Thyroid gland (tissue), 4 donors: ENCODE data around the gene FBXW4.
A peak's percentile ranks its signal among the peaks of the same experiment; 100 is the strongest.

ENCODE experiments used
- POLR2A ChIP-seq, 2 donors: fragments of 450-650 bp; IDR thresholded peaks; one replicate each; pipeline ENCODE4 v1.6.1; 2017; ENCODE audit warnings: antibody characterized with exemption in 2 of 2, mild to moderate bottlenecking in 2 of 2, moderate library complexity in 1 of 2
- TF ChIP-seq, protein P1 (sequence below), 6 experiments: fragments of 200-600 bp in 3 of 6; fragments of 450-650 bp in 3 of 6; sonication (generic) in 3 of 6; IDR thresholded peaks; one replicate each; pipeline ENCODE4 v1.5.1; 2016 to 2019; ENCODE audit warnings: antibody characterized with exemption in 6 of 6, mild to moderate bottlenecking in 2 of 6, inconsistent platforms in 1 of 6, moderate library complexity in 1 of 6

DNA sequence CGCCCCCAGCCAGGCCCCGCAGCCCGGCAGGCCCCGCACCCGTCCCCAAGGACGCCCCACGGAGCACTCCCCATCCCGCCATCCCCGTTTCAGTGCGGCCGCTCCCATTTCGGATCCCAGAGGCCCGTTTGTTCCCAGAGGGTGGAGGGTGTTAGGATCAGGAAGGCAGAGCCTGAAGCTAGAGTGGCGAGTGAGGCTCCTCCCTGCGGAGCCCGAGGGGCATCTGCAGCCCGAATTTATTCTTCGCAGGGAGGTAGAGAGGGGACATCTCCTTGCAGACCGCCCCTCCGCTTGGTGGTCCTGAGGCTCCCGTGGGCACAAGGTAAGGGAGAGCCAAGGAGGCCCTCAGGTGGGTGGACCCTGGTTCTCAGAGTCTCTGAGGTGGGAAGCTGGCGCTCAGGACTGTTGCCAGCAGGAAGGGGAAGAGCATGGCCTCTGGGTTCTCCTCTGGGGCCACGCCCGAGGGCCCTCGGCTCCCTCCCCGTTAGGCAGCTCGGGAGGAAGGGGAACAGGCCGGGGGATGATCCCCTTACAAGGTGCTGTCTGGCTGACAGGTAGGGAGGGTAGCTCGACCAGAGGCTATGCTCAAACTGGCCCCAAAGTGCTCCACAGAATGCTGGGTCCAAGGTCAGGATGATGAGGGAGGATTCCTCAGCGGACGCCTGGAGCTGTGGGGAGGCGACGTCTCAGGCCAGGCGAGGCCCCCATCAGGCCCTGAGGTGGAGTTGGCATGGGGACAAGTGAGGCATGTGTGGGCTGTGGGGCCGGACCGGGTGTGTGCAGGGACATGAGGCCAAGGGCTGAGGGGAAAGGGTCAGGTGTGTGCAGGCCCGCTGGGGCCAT, 124.3 kb downstream of the FBXW4 start:
- TF ChIP-seq, protein P1, sequence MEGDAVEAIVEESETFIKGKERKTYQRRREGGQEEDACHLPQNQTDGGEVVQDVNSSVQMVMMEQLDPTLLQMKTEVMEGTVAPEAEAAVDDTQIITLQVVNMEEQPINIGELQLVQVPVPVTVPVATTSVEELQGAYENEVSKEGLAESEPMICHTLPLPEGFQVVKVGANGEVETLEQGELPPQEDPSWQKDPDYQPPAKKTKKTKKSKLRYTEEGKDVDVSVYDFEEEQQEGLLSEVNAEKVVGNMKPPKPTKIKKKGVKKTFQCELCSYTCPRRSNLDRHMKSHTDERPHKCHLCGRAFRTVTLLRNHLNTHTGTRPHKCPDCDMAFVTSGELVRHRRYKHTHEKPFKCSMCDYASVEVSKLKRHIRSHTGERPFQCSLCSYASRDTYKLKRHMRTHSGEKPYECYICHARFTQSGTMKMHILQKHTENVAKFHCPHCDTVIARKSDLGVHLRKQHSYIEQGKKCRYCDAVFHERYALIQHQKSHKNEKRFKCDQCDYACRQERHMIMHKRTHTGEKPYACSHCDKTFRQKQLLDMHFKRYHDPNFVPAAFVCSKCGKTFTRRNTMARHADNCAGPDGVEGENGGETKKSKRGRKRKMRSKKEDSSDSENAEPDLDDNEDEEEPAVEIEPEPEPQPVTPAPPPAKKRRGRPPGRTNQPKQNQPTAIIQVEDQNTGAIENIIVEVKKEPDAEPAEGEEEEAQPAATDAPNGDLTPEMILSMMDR (IDR thresholded peaks at IDR 0.05) = peak in 2 of 6 experiments; percentile 26 to 32
- no peak for TF ChIP-seq POLR2A (IDR thresholded peaks at IDR 0.05)
